Sigmoid colon (tissue), 7 donors: ENCODE data around the gene GKN1. TPM values are rescaled to one million over a fixed set of nuclear protein-coding genes. Genes with fewer than 3 reads are reported as not detected.

Experiments used
- DNase-seq: peaks from one replicate; pipeline ENCODE4 v3.0.0-alpha.2; 2019
- H3K27ac ChIP-seq, 4 donors: fragments of 200-600 bp; sonication (generic); one replicate each; pipeline ENCODE4 v1.5.1; 2016 to 2019; ENCODE audit warnings: mild to moderate bottlenecking in 1 of 4
- H3K27me3 ChIP-seq, 3 donors: fragments of 200-600 bp; sonication (generic); one replicate each; pipeline ENCODE4 v1.5.1; 2019; ENCODE audit warnings: mild to moderate bottlenecking in 1 of 3
- H3K36me3 ChIP-seq, 4 donors: fragments of 200-600 bp; sonication (generic); one replicate each; pipeline ENCODE4 v1.5.1; 2016 to 2019
- H3K4me1 ChIP-seq, 4 donors: fragments of 200-600 bp; sonication (generic); one replicate each; pipeline ENCODE4 v1.5.1; 2017 to 2019
- H3K4me3 ChIP-seq, 4 donors: fragments of 200-600 bp; sonication (generic); one replicate each; pipeline ENCODE4 v1.5.1; 2017 to 2019; ENCODE audit warnings: mild to moderate bottlenecking in 2 of 4, moderate library complexity in 1 of 4
- H3K9me3 ChIP-seq, 4 donors: fragments of 200-600 bp in 3 of 4; sonication (generic) in 3 of 4; one replicate each; pipeline versions ENCODE4 v1.5.1 to v1.6.1; 2013 to 2019
- EP300 ChIP-seq, 4 donors: sonication (generic); formaldehyde crosslinking; IDR thresholded peaks; one replicate each; pipeline ENCODE4 v1.6.1; 2017; ENCODE audit warnings: antibody characterized with exemption in 4 of 4
- POLR2A ChIP-seq, 2 donors: fragments of 450-650 bp; IDR thresholded peaks; one replicate each; pipeline ENCODE4 v1.6.1; 2016; ENCODE audit warnings: antibody characterized with exemption in 2 of 2, mild to moderate bottlenecking in 2 of 2, moderate library complexity in 2 of 2
- POLR2AphosphoS5 ChIP-seq, 4 donors: sonication (generic); formaldehyde crosslinking; IDR thresholded peaks; one replicate each; pipeline ENCODE4 v1.6.1; 2017; ENCODE audit warnings: antibody characterized with exemption in 4 of 4
- WGBS, 2 donors: extraction: QIAGEN DNeasy Blood & Tissue Kit; methylation state at CpG; one replicate each; pipeline ENCODE4 v1.1.7; 2013; 5-methylcytosine and 5-hydroxymethylcytosine counted together
- intact Hi-C: fragments of 100-400 bp; cut with DNase I; formaldehyde crosslinking; loops from one replicate; pipeline ENCODE4 v1.15.1; 2023
- polyA plus RNA-seq, 3 donors: library from polyadenylated mRNA; stranded (reverse); fragments of 200-250 nt; gene quantifications; one replicate each; pipeline ENCODE4 v1.2.3, GENCODE V29; 2013
- total RNA-seq, 4 donors: library from RNA; depleted of rRNA; stranded (reverse); fragments of >200 nt; gene quantifications; one replicate each; pipeline ENCODE4 v1.1.0, GENCODE V29; 2016
- TF ChIP-seq, protein P1 (sequence below), 4 experiments: fragments of 450-650 bp in 3 of 4; fragments of 200-600 bp in 1 of 4; IDR thresholded peaks; one replicate each; pipeline ENCODE4 v1.5.1; 2016 to 2019; ENCODE audit warnings: antibody characterized with exemption in 4 of 4, mild to moderate bottlenecking in 3 of 4, moderate library complexity in 2 of 4
- donor health status: healthy with polysubstance abuse.
- donor health status: Bipolar disorder and iron deficiency.
- donor health status: healthy.

GKN1 gene
- total and polyA plus RNA-seq, 7 donors = 78.7 TPM; not detected in 6

DNA sequence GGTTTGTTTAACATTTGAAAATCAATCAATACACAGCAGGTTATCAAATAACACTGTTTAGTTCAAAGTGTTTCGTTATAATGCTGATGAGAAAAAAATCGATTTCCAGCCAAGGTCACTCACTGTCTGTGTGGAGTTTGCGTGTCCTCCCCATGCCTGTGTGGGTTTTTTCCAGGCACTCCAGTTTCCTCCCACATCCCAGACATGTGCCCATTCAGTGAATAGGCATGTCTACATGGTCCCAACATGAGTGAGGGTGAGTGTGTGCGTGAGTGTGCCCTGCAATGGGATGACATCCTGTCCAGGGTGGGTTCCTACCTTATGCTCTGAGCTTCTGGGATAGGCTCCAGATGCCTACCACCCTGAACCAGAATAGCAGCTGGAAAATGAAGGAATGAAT is 13.1 kb upstream of the GKN1 start:
- Histone ChIP-seq H3K4me1 (no peaks in the 10 kb centered on the region), H3K9me3 (no peaks in the 10 kb centered on the region), H3K27ac (no peak overlapping the region), H3K36me3 (no peaks in the 10 kb centered on the region), H3K27me3 (no peaks in the 10 kb centered on the region), H3K4me3 (no peak overlapping the region)
- intact Hi-C loops = no loop called here
- TF ChIP-seq, protein P1, sequence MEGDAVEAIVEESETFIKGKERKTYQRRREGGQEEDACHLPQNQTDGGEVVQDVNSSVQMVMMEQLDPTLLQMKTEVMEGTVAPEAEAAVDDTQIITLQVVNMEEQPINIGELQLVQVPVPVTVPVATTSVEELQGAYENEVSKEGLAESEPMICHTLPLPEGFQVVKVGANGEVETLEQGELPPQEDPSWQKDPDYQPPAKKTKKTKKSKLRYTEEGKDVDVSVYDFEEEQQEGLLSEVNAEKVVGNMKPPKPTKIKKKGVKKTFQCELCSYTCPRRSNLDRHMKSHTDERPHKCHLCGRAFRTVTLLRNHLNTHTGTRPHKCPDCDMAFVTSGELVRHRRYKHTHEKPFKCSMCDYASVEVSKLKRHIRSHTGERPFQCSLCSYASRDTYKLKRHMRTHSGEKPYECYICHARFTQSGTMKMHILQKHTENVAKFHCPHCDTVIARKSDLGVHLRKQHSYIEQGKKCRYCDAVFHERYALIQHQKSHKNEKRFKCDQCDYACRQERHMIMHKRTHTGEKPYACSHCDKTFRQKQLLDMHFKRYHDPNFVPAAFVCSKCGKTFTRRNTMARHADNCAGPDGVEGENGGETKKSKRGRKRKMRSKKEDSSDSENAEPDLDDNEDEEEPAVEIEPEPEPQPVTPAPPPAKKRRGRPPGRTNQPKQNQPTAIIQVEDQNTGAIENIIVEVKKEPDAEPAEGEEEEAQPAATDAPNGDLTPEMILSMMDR (IDR thresholded peaks at IDR 0.05) = no peak
- TF ChIP-seq EP300 (IDR thresholded peaks at IDR 0.05) (no peak), POLR2A (IDR thresholded peaks at IDR 0.05) (no peak), POLR2AphosphoS5 (IDR thresholded peaks at IDR 0.05) (no peak)
- no peak for DNase-seq
- 73 to 88% methylated on average over 4 of the region's 4 CpGs for WGBS, 2 donors

DNA sequence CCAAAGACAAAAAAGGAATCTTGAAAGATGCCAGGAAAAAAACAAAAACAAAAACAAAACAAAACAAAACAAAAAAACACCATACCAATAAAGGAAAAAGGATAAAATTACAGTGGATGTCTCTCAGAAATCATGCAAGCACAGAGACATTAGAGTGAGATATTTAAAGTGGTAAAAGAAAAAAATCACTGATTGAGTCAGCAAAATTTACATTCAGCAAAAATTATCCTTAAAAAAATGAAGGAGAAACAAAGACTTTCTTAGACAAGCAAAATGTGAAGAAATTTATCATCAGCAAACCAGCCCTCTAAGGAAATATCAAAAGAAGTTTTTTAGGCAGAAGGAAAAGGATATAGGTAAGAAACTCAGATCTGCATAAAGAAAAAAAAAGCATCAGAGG is 10.2 kb upstream of the GKN1 start:
- Histone ChIP-seq H3K4me3 (no peak overlapping the region), H3K36me3 (no peaks in the 10 kb centered on the region), H3K9me3 (no peaks in the 10 kb centered on the region), H3K27me3 (no peaks in the 10 kb centered on the region), H3K4me1 (no peaks in the 10 kb centered on the region), H3K27ac (no peak overlapping the region)
- DNase-seq = no peak
- intact Hi-C loops = no loop called here
- no peak for TF ChIP-seq POLR2A (IDR thresholded peaks at IDR 0.05)
- TF ChIP-seq, protein P1 (IDR thresholded peaks at IDR 0.05) = no peak
- no peak for TF ChIP-seq POLR2AphosphoS5 (IDR thresholded peaks at IDR 0.05)
- TF ChIP-seq EP300 (IDR thresholded peaks at IDR 0.05) = no peak

DNA sequence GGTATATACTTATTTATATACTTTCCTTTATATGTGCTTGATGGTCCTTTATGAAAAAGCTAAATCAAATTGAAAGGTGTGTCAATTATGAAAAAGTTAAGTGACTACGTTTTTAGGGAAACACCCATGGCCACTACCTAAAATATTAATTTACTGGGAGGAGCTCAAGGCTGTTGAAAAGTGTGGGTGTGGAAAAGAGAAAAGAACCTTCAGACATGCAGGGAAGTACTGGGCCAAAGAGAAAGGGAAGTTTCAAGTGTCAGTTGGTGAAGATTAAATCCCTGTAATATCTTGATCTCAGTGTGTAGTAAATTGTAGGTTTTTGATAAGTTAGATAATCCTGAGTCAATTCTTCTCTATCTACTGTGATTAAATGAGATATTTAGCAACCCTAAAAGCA is 6.2 kb upstream of the GKN1 start:
- intact Hi-C loops = no loop called here

DNA sequence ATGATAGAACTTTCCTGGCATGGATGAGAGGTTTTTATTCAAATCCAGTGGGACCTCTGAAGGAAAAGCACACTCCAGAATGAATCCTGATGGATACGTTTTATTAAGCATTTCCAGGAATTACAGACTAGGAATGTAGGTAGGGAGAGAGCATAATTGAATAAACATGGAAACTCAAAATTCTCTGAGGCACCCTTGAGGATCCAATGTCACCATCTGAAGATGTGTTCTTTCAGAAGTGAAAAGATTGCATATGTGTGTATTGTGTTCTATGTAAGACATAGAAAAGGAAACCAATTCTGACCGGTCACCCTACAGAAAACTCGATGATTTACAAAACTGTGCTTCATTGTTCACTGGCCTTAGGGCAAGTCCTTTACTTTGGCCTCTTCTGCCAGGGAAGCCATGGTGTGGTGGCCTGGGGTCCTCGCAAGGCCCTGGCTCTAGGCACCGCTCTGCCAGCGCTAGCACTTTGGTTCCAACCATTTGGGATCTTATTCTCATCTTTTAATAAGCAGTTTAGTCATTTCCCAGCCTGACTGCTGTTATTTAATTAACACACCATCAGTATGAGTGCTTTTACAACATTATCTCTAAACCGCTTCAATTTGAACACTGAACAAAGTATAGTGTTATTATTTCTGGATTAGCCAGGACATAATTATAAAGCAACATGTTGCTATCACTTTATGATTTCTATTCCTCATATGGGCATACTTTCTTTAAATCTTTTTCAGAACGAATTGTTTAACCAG is 4.5 kb upstream of the GKN1 start:
- TF ChIP-seq EP300 (IDR thresholded peaks at IDR 0.05) (no peak), POLR2A (IDR thresholded peaks at IDR 0.05) (no peak), POLR2AphosphoS5 (IDR thresholded peaks at IDR 0.05) (no peak)
- TF ChIP-seq, protein P1 (IDR thresholded peaks at IDR 0.05) = no peak
- Histone ChIP-seq H3K27me3 (no peaks in the 10 kb centered on the region), H3K4me1 (peaks cover 0 to 19% (median 3%) of the 10 kb centered on the region in 4 donors), H3K9me3 (no peaks in the 10 kb centered on the region), H3K4me3 (no peak overlapping the region), H3K27ac (no peak overlapping the region), H3K36me3 (no peaks in the 10 kb centered on the region)
- WGBS, 2 donors = 88 to 92% methylated on average over 8 of the region's 8 CpGs
- intact Hi-C loops = no loop called here
- DNase-seq = no peak

More for the DNA sequence above, 6.2 kb upstream of the GKN1 start:
- Histone ChIP-seq H3K9me3 (no peaks in the 10 kb centered on the region), H3K27ac (no peak overlapping the region), H3K27me3 (no peaks in the 10 kb centered on the region), H3K4me3 (no peak overlapping the region), H3K36me3 (no peaks in the 10 kb centered on the region), H3K4me1 (peaks cover 0 to 19% (median 3%) of the 10 kb centered on the region in 4 donors)
- TF ChIP-seq POLR2AphosphoS5 (IDR thresholded peaks at IDR 0.05) (no peak), POLR2A (IDR thresholded peaks at IDR 0.05) (no peak), EP300 (IDR thresholded peaks at IDR 0.05) (no peak)
- TF ChIP-seq, protein P1 (IDR thresholded peaks at IDR 0.05) = no peak
- no peak for DNase-seq
- WGBS, 2 donors = 47 to 61% methylated on average over 1 of the region's 1 CpG
